Upper lobe of right lung (tissue), 1 donor: Measurements from ENCODE around the gene C4orf54. TPM values are rescaled to one million over a fixed set of nuclear protein-coding genes. Genes with fewer than 3 reads are reported as not detected.

Experiments
- ATAC-seq: fragments of 200-7000 bp; cut with Tn5 transposase; one replicate; pipeline ENCODE4 v1.9.1; 2020; ENCODE audit warnings: mild to moderate bottlenecking, moderate library complexity
- DNase-seq: peaks from one replicate; pipeline ENCODE4 v3.0.0-alpha.2; 2020
- H3K27ac ChIP-seq: fragments of 200-600 bp; one replicate; pipeline ENCODE4 v1.8.0; 2022
- H3K27me3 ChIP-seq: fragments of 200-600 bp; one replicate; pipeline ENCODE4 v1.8.0; 2022; ENCODE audit warnings: mild to moderate bottlenecking
- H3K36me3 ChIP-seq: fragments of 200-600 bp; one replicate; pipeline ENCODE4 v1.8.0; 2022
- H3K4me1 ChIP-seq: fragments of 200-600 bp; one replicate; pipeline ENCODE4 v1.8.0; 2022
- H3K4me3 ChIP-seq: fragments of 200-600 bp; one replicate; pipeline ENCODE4 v1.8.0; 2022; ENCODE audit warnings: mild to moderate bottlenecking
- H3K9me3 ChIP-seq: fragments of 200-600 bp; one replicate; pipeline ENCODE4 v1.8.0; 2022
- CTCF ChIP-seq: fragments of 200-600 bp; IDR thresholded peaks from one replicate; pipeline ENCODE4 v1.8.0; 2022; ENCODE audit warnings: antibody characterized with exemption
- intact Hi-C: fragments of 100-400 bp; cut with DNase I; formaldehyde crosslinking; loops from one replicate; pipeline ENCODE4 v1.11.0; 2022
- total RNA-seq: library from RNA; stranded (reverse); fragmentation: NEBNext Ultra II Directional; extraction: Animal tissue kit (Norgen Biotek cat#: 25700); gene quantifications from one replicate; pipeline ENCODE4 v1.2.1, GENCODE V29; 2021
- donor health status: DM: no; HTN: yes; CAD: no; lungs with severe emphysema.

C4orf54 gene
- total RNA-seq, 1 donor from 2014 or later = not detected

DNA sequence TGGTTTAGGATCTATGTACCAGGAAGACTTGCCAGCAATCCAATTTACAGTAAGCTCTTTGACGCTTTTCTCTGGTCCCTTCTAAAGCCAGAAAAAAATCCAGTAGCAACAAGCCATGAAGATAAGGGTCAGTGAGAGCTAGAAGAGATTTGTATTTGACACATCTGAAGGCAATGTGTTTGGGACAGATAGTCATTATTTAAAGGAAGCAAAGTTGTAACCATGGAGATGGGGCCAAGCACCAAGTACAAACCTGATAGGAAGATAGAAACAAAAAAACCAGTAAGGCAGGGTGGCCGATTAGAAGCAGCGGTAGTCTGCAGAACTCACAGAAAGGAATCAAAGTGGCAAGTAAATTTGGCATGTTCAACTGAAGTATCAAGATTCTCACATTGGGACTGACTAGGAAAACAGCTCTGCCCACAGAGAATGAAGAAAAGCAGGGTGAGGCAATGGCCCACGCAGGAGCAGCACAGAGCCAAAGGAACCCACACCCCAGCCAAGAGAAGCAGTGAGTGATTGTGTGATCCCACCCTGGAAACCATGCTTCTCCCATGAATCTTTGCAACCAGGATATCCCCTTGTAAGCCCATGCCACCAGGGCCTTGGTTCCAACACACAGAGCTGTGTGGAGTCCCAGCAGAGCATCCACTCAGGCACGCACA lies 12.9 kb upstream of the C4orf54 start:
- Histone ChIP-seq H3K27me3 (no peaks in the 10 kb centered on the region), H3K27ac (no peak overlapping the region), H3K4me3 (no peak overlapping the region), H3K36me3 (no peaks in the 10 kb centered on the region), H3K9me3 (no peaks in the 10 kb centered on the region), H3K4me1 (no peaks in the 10 kb centered on the region)
- intact Hi-C loops = no loop called here
- ATAC-seq (no peak), DNase-seq (no peak)
- TF ChIP-seq CTCF = no peak

GRCh38 chr4:99669084-99669483 lies 11.5 kb upstream of the C4orf54 start:
- no peak overlapping the region for H3K4me3 ChIP-seq
- ATAC-seq = no peak
- no peak for TF ChIP-seq CTCF
- intact Hi-C loops = no loop called here
- DNase-seq = no peak
- H3K36me3 ChIP-seq = no peaks in the 10 kb centered on the region
- H3K4me1 ChIP-seq = no peaks in the 10 kb centered on the region
- H3K27ac ChIP-seq = no peak overlapping the region
- H3K9me3 ChIP-seq = no peaks in the 10 kb centered on the region
- H3K27me3 ChIP-seq = no peaks in the 10 kb centered on the region

DNA sequence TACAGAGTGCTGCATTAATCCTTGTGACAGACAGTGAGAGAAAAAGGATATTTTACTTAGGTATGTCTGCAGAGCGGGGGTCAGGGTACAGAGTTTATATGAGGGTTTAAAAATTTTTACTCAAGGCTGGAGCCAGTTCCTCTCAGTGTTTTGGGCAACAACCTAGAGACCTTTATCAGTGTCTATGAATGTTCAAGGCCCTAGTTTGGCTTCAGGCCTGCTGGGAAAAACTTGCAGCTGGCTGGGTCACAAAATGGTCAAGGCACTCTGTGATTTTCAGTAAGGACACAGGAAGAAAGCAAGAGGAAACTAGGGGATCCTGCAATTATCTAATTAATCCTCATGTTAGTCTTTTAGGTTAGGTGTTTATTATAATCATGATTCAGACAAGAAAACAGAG lies 10.8 kb upstream of the C4orf54 start:
- TF ChIP-seq CTCF = no peak
- Histone ChIP-seq H3K9me3 (no peaks in the 10 kb centered on the region), H3K4me1 (no peaks in the 10 kb centered on the region), H3K27ac (no peak overlapping the region), H3K4me3 (no peak overlapping the region), H3K36me3 (no peaks in the 10 kb centered on the region), H3K27me3 (no peaks in the 10 kb centered on the region)
- no peak for ATAC-seq
- no peak for DNase-seq
- intact Hi-C loops = no loop called here

DNA sequence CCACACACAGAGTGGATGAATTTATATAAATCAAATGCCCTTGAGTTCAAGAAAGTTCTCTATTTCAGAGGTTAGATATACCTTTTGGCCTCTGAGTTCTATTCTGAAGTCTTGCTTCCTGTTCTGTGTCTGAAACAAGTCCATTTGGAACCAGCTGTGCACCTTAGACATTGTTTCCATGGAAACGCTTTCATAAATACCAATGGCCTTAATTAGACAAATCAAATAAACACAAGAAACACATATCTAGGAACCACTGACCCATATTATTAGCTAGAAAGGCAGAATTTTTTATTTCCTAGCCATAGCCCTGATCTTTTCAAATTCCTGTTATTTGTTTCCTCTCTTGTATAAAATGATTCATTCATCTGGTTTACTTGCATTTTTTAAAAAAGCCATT lies 8.4 kb upstream of the C4orf54 start:
- intact Hi-C loops = no loop called here
- ATAC-seq (no peak), DNase-seq (no peak)
- no peak overlapping the region for H3K27ac ChIP-seq
- TF ChIP-seq CTCF = no peak
- H3K4me3 ChIP-seq = no peak overlapping the region
- no peaks in the 10 kb centered on the region for H3K27me3 ChIP-seq
- H3K36me3 ChIP-seq = no peaks in the 10 kb centered on the region
- no peaks in the 10 kb centered on the region for H3K4me1 ChIP-seq
- no peaks in the 10 kb centered on the region for H3K9me3 ChIP-seq

- TF ChIP-seq CTCF = no peak
- no peak overlapping the region for H3K27ac ChIP-seq
- H3K36me3 ChIP-seq = no peaks in the 10 kb centered on the region
- no peaks in the 10 kb centered on the region for H3K9me3 ChIP-seq
- ATAC-seq (no peak), DNase-seq (no peak)
- no peak overlapping the region for H3K4me3 ChIP-seq
- no peaks in the 10 kb centered on the region for H3K4me1 ChIP-seq
- H3K27me3 ChIP-seq = no peaks in the 10 kb centered on the region
- intact Hi-C loops = no loop called here
Observed at GRCh38 chr4:99664716-99665115, 7.1 kb upstream of the C4orf54 start.

- DNase-seq (no peak), ATAC-seq (no peak)
- Histone ChIP-seq H3K27ac (no peak overlapping the region), H3K9me3 (no peaks in the 10 kb centered on the region), H3K4me3 (no peak overlapping the region), H3K27me3 (no peaks in the 10 kb centered on the region), H3K4me1 (no peaks in the 10 kb centered on the region), H3K36me3 (no peaks in the 10 kb centered on the region)
- intact Hi-C loops = no loop called here
- no peak for TF ChIP-seq CTCF
Observed at GRCh38 chr4:99661907-99662306, 4.3 kb upstream of the C4orf54 start.
